ENCODE data around the gene CSGALNACT2. TPM values are rescaled to one million over a fixed set of nuclear protein-coding genes. Genes with fewer than 3 reads are reported as not detected.

The CSGALNACT2 gene
- total RNA-seq, 2 experiments from 2014 or later, result 36.2 to 41.0 TPM

GRCh38 chr10:43206391-43207235 lies 68.4 kb downstream of the CSGALNACT2 start:
- CTCF ChIA-PET, result interaction anchor here (0.8 to 2.4 kb wide), 3 partner anchors 62 to 189 kb away, joined by 3 to 7 read pairs (median 3); no protein-coding TSS in a partner anchor
- peaks cover 9% of the 10 kb centered on the region for H3K4me1 Mint-ChIP-seq
- H3K4me3 Mint-ChIP-seq, result no peak overlapping the region
- DNase-seq, result no peak
- H3K27me3 Mint-ChIP-seq, result no peaks in the 10 kb centered on the region
- peak overlapping the region; percentile 54 for H3K27ac Mint-ChIP-seq
- POLR2A ChIA-PET, result no interaction called here
- H3K9me3 Mint-ChIP-seq, result no peaks in the 10 kb centered on the region
- no peaks in the 10 kb centered on the region for H3K36me3 Mint-ChIP-seq (ENCODE audit: low read depth)

- DNase-seq, result no peak
- Mint-ChIP-seq H3K4me1 (peaks cover 4% of the 10 kb centered on the region), H3K27me3 (no peaks in the 10 kb centered on the region)
Observed at GRCh38 chr10:43208147-43209073, 70.2 kb downstream of the CSGALNACT2 start.

GRCh38 chr10:43209074-43209455 lies 70.8 kb downstream of the CSGALNACT2 start:
- ChIA-PET POLR2A (no interaction called here), CTCF (interaction anchor here (1.2 kb wide), 1 partner anchor 17 kb away, joined by 3 read pairs; no protein-coding TSS in a partner anchor)
- H3K27ac Mint-ChIP-seq, result no peak overlapping the region
- no peak for DNase-seq
- H3K4me3 Mint-ChIP-seq, result no peak overlapping the region
- H3K36me3 Mint-ChIP-seq (ENCODE audit: low read depth), result no peaks in the 10 kb centered on the region
- H3K4me1 Mint-ChIP-seq, result peaks cover 3% of the 10 kb centered on the region
- H3K27me3 Mint-ChIP-seq, result no peaks in the 10 kb centered on the region
- no peaks in the 10 kb centered on the region for H3K9me3 Mint-ChIP-seq

More at GRCh38 chr10:43208147-43209073, 70.2 kb downstream of the CSGALNACT2 start:
- Mint-ChIP-seq H3K36me3 (ENCODE audit: low read depth) (no peaks in the 10 kb centered on the region), H3K9me3 (no peaks in the 10 kb centered on the region), H3K27ac (no peak overlapping the region), H3K4me3 (no peak overlapping the region)
- POLR2A ChIA-PET, result no interaction called here
- CTCF ChIA-PET, result interaction anchor here (1.2 kb wide), 1 partner anchor 17 kb away, joined by 3 read pairs; no protein-coding TSS in a partner anchor

- H3K9me3 Mint-ChIP-seq, result no peaks in the 10 kb centered on the region
- peaks cover 3% of the 10 kb centered on the region for H3K4me1 Mint-ChIP-seq
- no peaks in the 10 kb centered on the region for H3K36me3 Mint-ChIP-seq (ENCODE audit: low read depth)
- DNase-seq, result no peak
- no peak overlapping the region for H3K4me3 Mint-ChIP-seq
- H3K27ac Mint-ChIP-seq, result no peak overlapping the region
- ChIA-PET CTCF (interaction anchor here (1.0 to 1.7 kb wide), 3 partner anchors 8 to 16 kb away, joined by 3 to 6 read pairs (median 6); no protein-coding TSS in a partner anchor), POLR2A (no interaction called here)
- H3K27me3 Mint-ChIP-seq, result no peaks in the 10 kb centered on the region
Observed at GRCh38 chr10:43209651-43210141, 71.5 kb downstream of the CSGALNACT2 start.

DNA sequence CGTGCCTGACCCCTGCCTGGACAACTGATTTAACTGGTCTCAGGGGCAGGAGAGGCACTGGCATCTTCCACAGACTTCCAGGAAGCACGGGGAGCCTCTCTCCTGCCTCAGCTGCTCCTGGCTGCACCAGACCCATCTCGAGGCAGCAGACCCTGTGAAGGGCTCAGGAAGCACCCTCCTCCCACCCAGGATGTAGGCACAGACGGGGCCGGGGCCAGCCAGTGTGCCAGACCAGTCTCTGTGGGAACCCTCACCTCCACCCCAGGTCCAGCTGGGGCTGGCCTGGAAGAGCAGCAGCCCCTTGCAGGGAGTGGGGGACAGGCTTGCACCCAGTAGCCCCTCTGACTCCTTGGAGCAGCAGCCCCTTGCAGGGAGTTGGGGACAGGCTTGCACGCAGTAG lies 72.3 kb downstream of the CSGALNACT2 start:
- POLR2A ChIA-PET, result no interaction called here
- CTCF ChIA-PET, result interaction anchor here (0.6 to 1.7 kb wide), 2 partner anchors 8 to 18 kb away, joined by 3 to 6 read pairs; no protein-coding TSS in a partner anchor
- Mint-ChIP-seq H3K27me3 (no peaks in the 10 kb centered on the region), H3K9me3 (no peaks in the 10 kb centered on the region), H3K27ac (no peak overlapping the region), H3K4me1 (no peaks in the 10 kb centered on the region), H3K4me3 (no peak overlapping the region), H3K36me3 (ENCODE audit: low read depth) (no peaks in the 10 kb centered on the region)
- no peak for DNase-seq

- H3K9me3 Mint-ChIP-seq, result no peaks in the 10 kb centered on the region
- no peak for DNase-seq
- H3K4me3 Mint-ChIP-seq, result no peak overlapping the region
- H3K27ac Mint-ChIP-seq, result no peak overlapping the region
- CTCF ChIA-PET, result interaction anchor here (0.6 to 1.7 kb wide), 2 partner anchors 9 to 18 kb away, joined by 3 to 6 read pairs; no protein-coding TSS in a partner anchor
- H3K27me3 Mint-ChIP-seq, result no peaks in the 10 kb centered on the region
- POLR2A ChIA-PET, result no interaction called here
- no peaks in the 10 kb centered on the region for H3K4me1 Mint-ChIP-seq
- no peaks in the 10 kb centered on the region for H3K36me3 Mint-ChIP-seq (ENCODE audit: low read depth)
Observed at GRCh38 chr10:43211030-43211429, 72.8 kb downstream of the CSGALNACT2 start.

DNA sequence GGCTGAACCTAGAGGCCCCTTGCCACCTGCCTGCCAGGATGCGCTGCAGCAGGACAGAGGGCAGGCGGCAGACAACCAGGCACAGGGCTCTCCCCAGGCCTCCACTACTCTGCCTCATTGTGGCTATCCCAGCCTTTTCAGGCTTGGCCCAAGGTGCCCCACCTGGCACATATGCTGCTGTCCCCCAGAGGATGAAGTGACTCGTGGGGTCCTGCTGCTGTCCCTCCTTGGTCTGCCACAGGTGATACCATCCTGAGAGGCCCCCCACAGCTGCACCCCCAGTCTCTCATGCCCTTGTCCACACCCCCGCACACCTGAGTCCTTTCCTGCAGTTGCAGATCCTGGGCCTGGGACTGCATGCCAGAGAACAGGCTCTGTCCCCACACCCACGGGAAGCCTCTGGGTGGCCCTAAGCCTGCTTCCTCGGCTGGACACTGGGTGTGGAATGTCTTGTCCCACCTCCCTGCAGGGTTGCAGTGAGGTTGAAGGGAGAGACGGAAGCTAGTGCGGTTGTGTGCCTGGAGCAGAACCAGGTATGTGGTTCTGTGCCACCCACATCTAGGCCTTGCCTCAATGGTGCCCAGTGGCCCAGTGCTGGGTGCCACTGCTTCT lies 73.3 kb downstream of the CSGALNACT2 start:
- POLR2A ChIA-PET, result no interaction called here
- no peaks in the 10 kb centered on the region for H3K4me1 Mint-ChIP-seq
- H3K27me3 Mint-ChIP-seq, result no peaks in the 10 kb centered on the region
- DNase-seq, result no peak
- CTCF ChIA-PET, result interaction anchor here (0.6 to 1.7 kb wide), 3 partner anchors 9 to 19 kb away, joined by 3 to 6 read pairs (median 3); no protein-coding TSS in a partner anchor
- H3K9me3 Mint-ChIP-seq, result no peaks in the 10 kb centered on the region
- no peak overlapping the region for H3K27ac Mint-ChIP-seq
- H3K4me3 Mint-ChIP-seq, result no peak overlapping the region
- H3K36me3 Mint-ChIP-seq (ENCODE audit: low read depth), result no peaks in the 10 kb centered on the region

DNA sequence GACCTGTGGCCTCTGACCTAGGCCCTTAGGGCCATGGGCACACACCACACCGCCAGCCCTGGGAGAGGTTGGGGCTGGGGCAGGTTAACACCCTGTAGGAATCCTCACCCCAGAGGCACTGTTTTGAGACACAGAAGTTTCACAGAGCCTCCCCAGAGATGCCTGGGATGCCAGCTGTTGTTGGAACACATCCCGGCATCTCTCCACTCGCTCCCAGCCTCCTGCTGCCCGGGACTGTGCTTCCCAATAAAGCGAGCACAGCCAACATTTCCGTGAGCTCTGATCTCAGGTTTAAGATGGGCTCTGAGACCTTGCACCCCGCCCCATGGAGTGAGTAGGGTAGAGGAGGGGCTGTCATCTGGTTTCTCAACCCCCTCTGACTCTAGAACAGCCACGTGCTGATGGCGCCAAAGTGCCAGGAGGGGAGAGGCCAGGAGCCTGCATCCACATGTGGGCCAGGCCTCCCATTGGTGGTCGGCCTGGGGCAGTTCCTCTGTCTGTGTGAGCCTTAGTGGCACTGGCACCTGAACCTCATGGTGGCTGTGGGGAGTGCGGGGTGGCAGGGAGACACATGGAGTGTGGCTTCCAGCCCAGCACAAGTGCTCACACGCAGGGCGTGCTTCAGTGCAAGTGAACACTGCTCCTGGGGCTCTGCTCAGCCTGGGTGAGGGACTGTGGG lies 73.9 kb downstream of the CSGALNACT2 start:
- Mint-ChIP-seq H3K27me3 (no peaks in the 10 kb centered on the region), H3K4me1 (no peaks in the 10 kb centered on the region), H3K4me3 (no peak overlapping the region), H3K36me3 (ENCODE audit: low read depth) (no peaks in the 10 kb centered on the region), H3K27ac (no peak overlapping the region), H3K9me3 (no peaks in the 10 kb centered on the region)
- POLR2A ChIA-PET, result no interaction called here
- CTCF ChIA-PET, result interaction anchor here (0.5 to 2.6 kb wide), 3 partner anchors 11 to 33 kb away, joined by 3 to 7 read pairs (median 3); no protein-coding TSS in a partner anchor
- no peak for DNase-seq

DNA sequence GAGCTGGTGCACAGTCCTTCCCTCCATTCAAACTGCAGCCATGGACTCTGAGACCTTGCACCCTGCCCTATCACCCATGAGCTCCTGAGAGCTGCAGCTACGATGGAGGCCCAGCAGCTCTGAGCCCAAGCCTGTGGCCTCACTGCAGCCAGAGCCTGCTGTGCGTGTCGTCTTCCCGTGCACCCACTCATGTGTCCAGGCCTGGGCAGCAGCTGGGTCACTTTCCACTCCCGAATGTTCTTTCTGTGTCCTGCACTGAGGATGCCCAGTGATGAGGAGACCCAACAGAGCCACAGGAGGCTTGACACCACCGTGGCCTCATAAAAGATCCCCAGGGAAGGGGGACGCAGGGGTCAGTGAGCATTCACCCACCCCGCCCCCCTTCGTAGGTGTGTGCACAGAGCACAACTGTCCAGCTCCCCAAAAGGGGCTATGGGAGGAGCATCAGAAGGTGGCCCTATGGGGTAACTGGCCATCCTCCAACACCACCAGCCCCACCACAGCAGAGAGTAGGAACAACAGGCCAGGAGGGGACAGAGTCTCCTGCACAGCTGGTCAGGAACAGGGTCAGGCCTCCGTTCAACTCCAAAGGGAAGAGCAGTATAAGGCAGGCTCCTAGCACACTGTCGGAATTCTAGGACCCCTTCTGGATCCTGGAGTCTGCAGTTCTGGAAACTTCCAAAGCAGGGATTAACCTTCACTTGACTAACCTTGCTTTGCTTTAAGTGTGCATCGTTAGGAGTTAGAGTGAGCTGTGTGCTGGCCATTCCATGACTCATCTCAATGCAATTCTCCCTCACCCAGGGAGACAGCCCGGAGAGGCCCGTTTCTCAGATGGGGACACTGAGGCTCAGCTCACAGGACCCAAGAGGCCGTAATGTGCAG lies 76.1 kb downstream of the CSGALNACT2 start:
- Mint-ChIP-seq H3K27ac (no peak overlapping the region), H3K9me3 (no peaks in the 10 kb centered on the region), H3K4me3 (no peak overlapping the region), H3K36me3 (ENCODE audit: low read depth) (no peaks in the 10 kb centered on the region), H3K4me1 (no peaks in the 10 kb centered on the region), H3K27me3 (peaks cover 1% of the 10 kb centered on the region)
- ChIA-PET CTCF (interaction anchor here (0.7 to 3.5 kb wide), 4 partner anchors 10 to 52 kb away, joined by 3 to 12 read pairs (median 6); no protein-coding TSS in a partner anchor), POLR2A (no interaction called here)
- DNase-seq, result no peak

DNA sequence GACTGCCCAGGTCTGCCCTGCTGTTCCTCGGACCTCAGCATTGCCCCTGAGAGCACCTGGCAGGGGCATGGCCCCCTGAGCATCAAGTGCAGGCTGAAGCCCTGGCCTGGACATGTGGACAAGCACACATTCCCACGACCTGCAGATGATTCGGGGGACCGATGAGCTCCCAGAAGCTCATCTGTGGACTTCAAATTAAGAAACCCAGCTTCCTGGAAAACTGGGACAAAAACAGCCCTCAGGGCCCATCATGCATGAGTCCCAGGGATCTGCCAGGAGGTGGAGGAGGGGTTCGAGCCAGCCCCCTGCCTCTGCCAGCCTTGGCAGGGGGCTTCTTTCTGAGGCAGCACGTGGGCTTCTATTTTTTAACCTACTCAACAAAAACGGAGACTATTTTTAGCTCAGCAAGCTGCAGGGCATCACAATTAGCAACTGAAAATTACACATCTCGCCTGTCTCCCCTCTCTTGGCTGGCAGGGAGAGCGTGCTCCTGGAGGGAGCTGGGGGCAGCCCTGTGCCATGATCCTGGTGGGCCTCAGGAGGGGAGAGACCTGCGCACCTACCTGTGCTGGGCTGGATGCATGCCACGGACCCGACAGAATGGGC lies 76.8 kb downstream of the CSGALNACT2 start:
- ChIA-PET CTCF (interaction anchor here (2.0 to 3.5 kb wide), 2 partner anchors 10 to 13 kb away, joined by 6 to 12 read pairs; no protein-coding TSS in a partner anchor), POLR2A (no interaction called here)
- Mint-ChIP-seq H3K27ac (peak overlapping the region; percentile 13), H3K4me1 (no peaks in the 10 kb centered on the region), H3K9me3 (no peaks in the 10 kb centered on the region), H3K4me3 (no peak overlapping the region), H3K27me3 (peaks cover 1% of the 10 kb centered on the region), H3K36me3 (ENCODE audit: low read depth) (no peaks in the 10 kb centered on the region)
- DNase-seq, result no peak

Measured in activated CD4-positive, alpha-beta T cell treated with anti-CD3 and anti-CD28 coated beads, Interleukin-2, amount 10 ng/mL, durations not matched to agents 7 days and 5 days (primary cell).